K562 (cell line): ENCODE data around the gene OR2W1. TPM values are rescaled to one million over a fixed set of nuclear protein-coding genes. Genes with fewer than 3 reads are reported as not detected.

Source experiments
- ATAC-seq: fragments of 200-7000 bp; cut with Tn5 transposase; 3 replicates; pipeline ENCODE4 v1.9.1; 2020; ENCODE audit warnings: moderate library complexity
- BruUV-seq: library from RNA; stranded (reverse); fragments of 400-500 nt; replicated peaks from 2 replicates; lab custom pipeline; 2021; lab: Mats Ljungman, UMichigan
- CTCF ChIA-PET: fragments of 300-600 bp; formaldehyde crosslinking; extraction: SDS; loops from one replicate; lab custom pipeline; 2021; ENCODE audit warnings: low intra/inter-chr PET ratio; lab: Yijun Ruan, JAX
- POLR2A ChIA-PET: fragments of 300-600, 350-650 bp; sonication (Branson Sonifier 250); formaldehyde crosslinking; extraction: SDS; loops from one replicate; lab custom pipeline; 2021; ENCODE audit warnings: antibody characterized with exemption, inconsistent platforms; lab: Yijun Ruan, JAX
- DNase-seq, 4 experiments: peaks; one replicate each; pipeline versions ENCODE4 v3.0.0 to v3.0.0-alpha.2; 2011 to 2018; ENCODE audit warnings: low spot score in 3 of 4, mixed read lengths in 3 of 4; ENCODE audit errors: extremely low read depth in 1 of 4
- FAIRE-seq: peaks from 2 replicates; lab custom pipeline; 2011; peaks lifted over from hg19 to GRCh38; lab: Jason Lieb, UNC
- H2AFZ ChIP-seq: 2 replicates; pipeline ENCODE4 v1.6.0; 2011; ENCODE audit warnings: low read depth, low read length, control low read depth, inconsistent platforms
- H3K27ac ChIP-seq: fragments of 200-600 bp; 3 replicates; pipeline ENCODE4 v1.8.0; 2011; ENCODE audit warnings: low read depth, mild to moderate bottlenecking, control low read depth, inconsistent platforms, low read length, moderate library complexity, mixed read lengths; ENCODE audit errors: extremely low read depth
- H3K27me3 ChIP-seq, 2 experiments: fragments of 300-600 bp in 1 of 2; 2 replicates in 1 of 2; 3 replicates in 1 of 2; pipeline versions ENCODE4 v1.6.0 to v1.8.0; 2011; ENCODE audit warnings: inconsistent platforms in 2 of 2, low read length in 2 of 2, mild to moderate bottlenecking in 1 of 2, mixed read lengths in 1 of 2, moderate library complexity in 1 of 2; ENCODE audit not compliant: control insufficient read depth in 2 of 2, insufficient read depth in 2 of 2
- H3K36me3 ChIP-seq: fragments of 300-600 bp; 3 replicates; pipeline ENCODE4 v1.8.0; 2011; ENCODE audit warnings: mild to moderate bottlenecking, low read length, inconsistent platforms; ENCODE audit not compliant: control insufficient read depth, insufficient read depth
- H3K4me1 ChIP-seq, 2 experiments: fragments of 200-600 bp in 1 of 2; replicated peaks in 1 of 2; 2 replicates in 1 of 2; 3 replicates in 1 of 2; pipeline versions ENCODE4 v1.5.1 to v1.8.0; 2011; ENCODE audit warnings: inconsistent platforms in 2 of 2, low read length in 2 of 2, mild to moderate bottlenecking in 1 of 2, mixed read lengths in 1 of 2, moderate library complexity in 1 of 2; ENCODE audit not compliant: control insufficient read depth in 2 of 2, insufficient read depth in 2 of 2
- H3K4me2 ChIP-seq: 2 replicates; pipeline ENCODE4 v1.6.1; 2011; ENCODE audit warnings: low read length, control low read depth, inconsistent platforms, mixed read lengths; ENCODE audit not compliant: insufficient read depth
- H3K4me3 ChIP-seq: fragments of 200-600 bp; sonication (generic), shearing (Covaris generic); 2 replicates; pipeline ENCODE4 v1.5.1; 2016; ENCODE audit warnings: control low read depth, inconsistent platforms
- H3K79me2 ChIP-seq: fragments of 200-600 bp; 3 replicates; pipeline ENCODE4 v1.8.0; 2011; ENCODE audit warnings: low read length, inconsistent platforms; ENCODE audit not compliant: control insufficient read depth, insufficient read depth
- H3K9ac ChIP-seq, 2 experiments: 2 replicates each; pipeline versions ENCODE4 v1.6.0 to v1.6.1; 2011; ENCODE audit warnings: low read depth in 2 of 2, low read length in 2 of 2, control low read depth in 1 of 2, inconsistent platforms in 1 of 2, mild to moderate bottlenecking in 1 of 2, mixed read lengths in 1 of 2; ENCODE audit not compliant: insufficient read depth in 1 of 2
- H3K9me1 ChIP-seq: one replicate; pipeline ENCODE4 v1.6.0; 2011; ENCODE audit warnings: inconsistent platforms, mild to moderate bottlenecking, low read length, moderate library complexity; ENCODE audit not compliant: control insufficient read depth, insufficient read depth
- H3K9me3 ChIP-seq: replicated peaks from 2 replicates; pipeline ENCODE4 v1.5.1; 2011; ENCODE audit warnings: low read depth, low read length, inconsistent platforms; ENCODE audit not compliant: control insufficient read depth, insufficient read depth
- H4K20me1 ChIP-seq: replicated peaks from 2 replicates; pipeline ENCODE4 v1.6.1; 2011; ENCODE audit warnings: low read length, inconsistent platforms, mixed read lengths; ENCODE audit not compliant: control insufficient read depth, insufficient read depth
- DPF2 ChIP-seq: fragments of 450-650 bp; IDR thresholded peaks from 2 replicates; pipeline ENCODE4 v1.6.1; 2016
- ESRRA ChIP-seq: fragments of 450-650 bp; IDR thresholded peaks from 2 replicates; pipeline ENCODE4 v1.6.1; 2014; ENCODE audit warnings: low read depth, mild to moderate bottlenecking, moderate library complexity, borderline replicate concordance
- HDGF ChIP-seq: fragments of 450-650 bp; IDR thresholded peaks from 2 replicates; pipeline ENCODE4 v1.6.1; 2016
- JUN ChIP-seq, 2 experiments: sonication (generic) in 1 of 2; formaldehyde crosslinking in 1 of 2; IDR thresholded peaks; 2 replicates each; pipeline versions ENCODE4 v1.6.1 to v1.8.0; 2012 to 2022; ENCODE audit warnings: borderline replicate concordance in 2 of 2, mild to moderate bottlenecking in 2 of 2, improper control_type of control experiment in 1 of 2, low read depth in 1 of 2, low read length in 1 of 2, missing genetic modification reagents in 1 of 2
- JUNB ChIP-seq: fragments of 450-650 bp; formaldehyde crosslinking; conservative IDR thresholded peaks from 2 replicates; pipeline ENCODE4 v1.4.0; 2020; ENCODE audit warnings: mild to moderate bottlenecking
- KAT7 ChIP-seq: sonication (generic); formaldehyde crosslinking; IDR thresholded peaks from 2 replicates; pipeline ENCODE4 v1.8.0; 2022; ENCODE audit warnings: missing genetic modification reagents, mild to moderate bottlenecking, borderline replicate concordance
- MAFF ChIP-seq: IDR thresholded peaks from 2 replicates; pipeline ENCODE4 v1.6.1; 2012; ENCODE audit warnings: low read length, improper control_type of control experiment
- MAX ChIP-seq: sonication (generic); formaldehyde crosslinking; IDR thresholded peaks from 2 replicates; pipeline ENCODE4 v1.9.0; 2022; ENCODE audit warnings: mild to moderate bottlenecking, missing genetic modification reagents
- MBD2 ChIP-seq: sonication (generic); IDR thresholded peaks from 2 replicates; pipeline ENCODE4 v1.6.1; 2016; ENCODE audit warnings: low read depth, borderline replicate concordance
- MCM2 ChIP-seq: fragments of 450-650 bp; IDR thresholded peaks from 2 replicates; pipeline ENCODE4 v1.6.1; 2017; ENCODE audit warnings: low read depth, mild to moderate bottlenecking
- NEUROD1 ChIP-seq: fragments of 150-350 bp; IDR thresholded peaks from 2 replicates; pipeline ENCODE4 v1.6.1; 2014; ENCODE audit warnings: borderline replicate concordance, low read length, low read depth; ENCODE audit not compliant: partially characterized antibody
- NFIX ChIP-seq: fragments of 250-450 bp; sonication (Bioruptor Pico); IDR thresholded peaks from 2 replicates; pipeline ENCODE4 v1.4.0; 2020; ENCODE audit warnings: low read depth, mild to moderate bottlenecking, moderate library complexity
- NKRF ChIP-seq: fragments of 450-650 bp; IDR thresholded peaks from 2 replicates; pipeline ENCODE4 v1.6.1; 2016; ENCODE audit warnings: borderline replicate concordance
- RAD51 ChIP-seq: fragments of 450-650 bp; IDR thresholded peaks from 2 replicates; pipeline ENCODE4 v1.7.1; 2016; ENCODE audit warnings: low read depth, mild to moderate bottlenecking, borderline replicate concordance
- RNF2 ChIP-seq: sonication (generic); IDR thresholded peaks from 2 replicates; pipeline ENCODE4 v1.6.1; 2016
- SMAD1 ChIP-seq: fragments of 150-350 bp; IDR thresholded peaks from 2 replicates; pipeline ENCODE4 v1.6.1; 2014; ENCODE audit warnings: low read length, low read depth; ENCODE audit not compliant: partially characterized antibody
- SMAD2 ChIP-seq: fragments of 150-350 bp; IDR thresholded peaks from 2 replicates; pipeline ENCODE4 v1.6.1; 2014; ENCODE audit warnings: low read depth, mild to moderate bottlenecking, low read length
- ZHX1 ChIP-seq: fragments of 150-350 bp; conservative IDR thresholded peaks from 2 replicates; pipeline ENCODE4 v1.6.1; 2014; ENCODE audit warnings: low read length
- WGBS: fragments of 100-300 bp; shearing (Covaris generic); methylation state at CpG from one replicate; pipeline ENCODE4 v1.1.6; 2016; ENCODE audit warnings: low coverage, mixed read lengths; ENCODE audit not compliant: insufficient coverage; ENCODE audit errors: missing lambda C conversion rate; 5-methylcytosine and 5-hydroxymethylcytosine counted together
- in situ Hi-C: fragments of 300-500 bp; cut with MboI; formaldehyde crosslinking; loops from 4 replicates; pipeline ENCODE4 v1.15.0; 2018; ENCODE audit warnings: inconsistent platforms, mixed read lengths
- intact Hi-C: fragments of 100-400 bp; cut with micrococcal nuclease; formaldehyde crosslinking; loops from 2 replicates; pipeline ENCODE4 v1.14.2; 2022
- polyA plus RNA-seq, 8 experiments: library from polyadenylated mRNA; depleted of rRNA in 4 of 8; stranded (reverse) in 5 of 8; unstranded in 3 of 8; fragments of >200 nt; fragmentation: Nextera tagmentation in 2 of 8; fragmentation: Illumina TruSeq in 1 of 8; extraction: Ambion mirVana in 2 of 8; extraction: Trizol in 1 of 8; gene quantifications; 2 replicates each; pipeline versions ENCODE4 v1.2.1 to v1.2.3, GENCODE V29; 2011 to 2014; ENCODE audit warnings: inconsistent platforms in 1 of 8, missing spikeins in 1 of 8
- total RNA-seq, 7 experiments: library from RNA; depleted of rRNA in 6 of 7; stranded (reverse); fragments of >200 nt in 6 of 7; fragmentation: Illumina TruSeq in 2 of 7; extraction: Trizol in 2 of 7; gene quantifications; 2 replicates each; pipeline versions ENCODE4 v1.2.1 to v1.2.3, GENCODE V29; 2011 to 2021; ENCODE audit warnings: low replicate concordance in 1 of 7

Gene OR2W1
- total and polyA plus RNA-seq, 9 of the 15 experiments (the other 6 are each of a cell fraction or from before 2014, with no cell fraction given), result not detected

GRCh38 chr6:28996844-28997510 lies 48.0 kb downstream of the OR2W1 start:
- CTCF ChIA-PET, result interaction anchor here (0.6 kb wide), 1 partner anchor 15 kb away, joined by 3 read pairs; no protein-coding TSS in a partner anchor
- Histone ChIP-seq H3K4me1 (peaks cover 6 to 25% of the 10 kb centered on the region in 2 experiments; a peak in 3 of 5 replicates), H2AFZ (peak overlapping the region; percentile 25; the same call in 1 of the 2 replicates), H3K27ac (peak overlapping the region; percentile 60), H3K9me1 (no peaks in the 10 kb centered on the region), H3K36me3 (peaks cover 40% of the 10 kb centered on the region), H3K4me3 (no peak overlapping the region; the same call in 1 of the 2 replicates), H3K27me3 (no peaks in the 10 kb centered on the region), H3K9me3 (peaks cover 22% of the 10 kb centered on the region), H3K9ac (peak overlapping the region in 1 of 2 experiments; percentile 38; a peak in 1 of 4 replicates), H4K20me1 (no peaks in the 10 kb centered on the region), H3K79me2 (no peaks in the 10 kb centered on the region), H3K4me2 (peak overlapping the region; percentile 48)
- intact Hi-C loops, result no loop called here
- BruUV-seq, result no TSS peak
- FAIRE-seq (peak; percentile 65), DNase-seq (peak; percentile 52 to 85 (median 66)), ATAC-seq (peak; percentile 84)
- in situ Hi-C loops, result no loop called here
- POLR2A ChIA-PET, result interaction anchor here (0.6 to 2.5 kb wide), 8 partner anchors 8 to 1104 kb away, joined by 3 to 17 read pairs (median 4); partner anchors contain the start of gene ZNF311
- 2% methylated on average over 2 of the region's 2 CpGs for WGBS
- TF ChIP-seq RAD51 (no peak), SMAD2 (no peak), ESRRA (no peak), MAX (CRISPR knock-in tag) (no peak), NKRF (no peak), KAT7 (no peak), ZHX1 (no peak), HDGF (no peak), NEUROD1 (peak; percentile 55), DPF2 (peak; percentile 94), RNF2 (no peak), SMAD1 (no peak), NFIX (CRISPR knock-in tag) (no peak), MBD2 (0 out of 2 replicates have a peak, but pooled peaks have one; percentile 22), MAFF (peak; percentile 77), JUN (IDR thresholded peaks at IDR 0.05; ENCODE audit: borderline replicate concordance, low read depth, low read length) (peak; percentile 66; the same call in 1 of the 2 replicates), JUN (CRISPR knock-in tag; IDR thresholded peaks at IDR 0.05; ENCODE audit: borderline replicate concordance) (no peak), MCM2 (no peak), JUNB (CRISPR knock-in tag) (no peak)
